K562 (cell line): Measurements from ENCODE around the gene CAMK1D. TPM values are rescaled to one million over a fixed set of nuclear protein-coding genes. Genes with fewer than 3 reads are reported as not detected.

Source experiments
- ATAC-seq: fragments of 200-7000 bp; cut with Tn5 transposase; 3 replicates; pipeline ENCODE4 v1.9.1; 2020; ENCODE audit warnings: moderate library complexity
- BruUV-seq: library from RNA; stranded (reverse); fragments of 400-500 nt; replicated peaks from 2 replicates; lab custom pipeline; 2021; lab: Mats Ljungman, UMichigan
- CTCF ChIA-PET: fragments of 300-600 bp; formaldehyde crosslinking; extraction: SDS; loops from one replicate; lab custom pipeline; 2021; ENCODE audit warnings: low intra/inter-chr PET ratio; lab: Yijun Ruan, JAX
- POLR2A ChIA-PET: fragments of 300-600, 350-650 bp; sonication (Branson Sonifier 250); formaldehyde crosslinking; extraction: SDS; loops from one replicate; lab custom pipeline; 2021; ENCODE audit warnings: antibody characterized with exemption, inconsistent platforms; lab: Yijun Ruan, JAX
- DNase-seq, 4 experiments: peaks; one replicate each; pipeline versions ENCODE4 v3.0.0 to v3.0.0-alpha.2; 2011 to 2018; ENCODE audit warnings: low spot score in 3 of 4, mixed read lengths in 3 of 4; ENCODE audit errors: extremely low read depth in 1 of 4
- FAIRE-seq: peaks from 2 replicates; lab custom pipeline; 2011; peaks lifted over from hg19 to GRCh38; lab: Jason Lieb, UNC
- H2AFZ ChIP-seq: 2 replicates; pipeline ENCODE4 v1.6.0; 2011; ENCODE audit warnings: low read depth, low read length, control low read depth, inconsistent platforms
- H3K27ac ChIP-seq: fragments of 200-600 bp; 3 replicates; pipeline ENCODE4 v1.8.0; 2011; ENCODE audit warnings: low read depth, mild to moderate bottlenecking, control low read depth, inconsistent platforms, low read length, moderate library complexity, mixed read lengths; ENCODE audit errors: extremely low read depth
- H3K27me3 ChIP-seq, 2 experiments: fragments of 300-600 bp in 1 of 2; 2 replicates in 1 of 2; 3 replicates in 1 of 2; pipeline versions ENCODE4 v1.6.0 to v1.8.0; 2011; ENCODE audit warnings: inconsistent platforms in 2 of 2, low read length in 2 of 2, mild to moderate bottlenecking in 1 of 2, mixed read lengths in 1 of 2, moderate library complexity in 1 of 2; ENCODE audit not compliant: control insufficient read depth in 2 of 2, insufficient read depth in 2 of 2
- H3K36me3 ChIP-seq: fragments of 300-600 bp; 3 replicates; pipeline ENCODE4 v1.8.0; 2011; ENCODE audit warnings: mild to moderate bottlenecking, low read length, inconsistent platforms; ENCODE audit not compliant: control insufficient read depth, insufficient read depth
- H3K4me1 ChIP-seq, 2 experiments: fragments of 200-600 bp in 1 of 2; replicated peaks in 1 of 2; 2 replicates in 1 of 2; 3 replicates in 1 of 2; pipeline versions ENCODE4 v1.5.1 to v1.8.0; 2011; ENCODE audit warnings: inconsistent platforms in 2 of 2, low read length in 2 of 2, mild to moderate bottlenecking in 1 of 2, mixed read lengths in 1 of 2, moderate library complexity in 1 of 2; ENCODE audit not compliant: control insufficient read depth in 2 of 2, insufficient read depth in 2 of 2
- H3K4me2 ChIP-seq: 2 replicates; pipeline ENCODE4 v1.6.1; 2011; ENCODE audit warnings: low read length, control low read depth, inconsistent platforms, mixed read lengths; ENCODE audit not compliant: insufficient read depth
- H3K4me3 ChIP-seq: fragments of 200-600 bp; sonication (generic), shearing (Covaris generic); 2 replicates; pipeline ENCODE4 v1.5.1; 2016; ENCODE audit warnings: control low read depth, inconsistent platforms
- H3K79me2 ChIP-seq: fragments of 200-600 bp; 3 replicates; pipeline ENCODE4 v1.8.0; 2011; ENCODE audit warnings: low read length, inconsistent platforms; ENCODE audit not compliant: control insufficient read depth, insufficient read depth
- H3K9ac ChIP-seq, 2 experiments: 2 replicates each; pipeline versions ENCODE4 v1.6.0 to v1.6.1; 2011; ENCODE audit warnings: low read depth in 2 of 2, low read length in 2 of 2, control low read depth in 1 of 2, inconsistent platforms in 1 of 2, mild to moderate bottlenecking in 1 of 2, mixed read lengths in 1 of 2; ENCODE audit not compliant: insufficient read depth in 1 of 2
- H3K9me1 ChIP-seq: one replicate; pipeline ENCODE4 v1.6.0; 2011; ENCODE audit warnings: inconsistent platforms, mild to moderate bottlenecking, low read length, moderate library complexity; ENCODE audit not compliant: control insufficient read depth, insufficient read depth
- H3K9me3 ChIP-seq: replicated peaks from 2 replicates; pipeline ENCODE4 v1.5.1; 2011; ENCODE audit warnings: low read depth, low read length, inconsistent platforms; ENCODE audit not compliant: control insufficient read depth, insufficient read depth
- H4K20me1 ChIP-seq: replicated peaks from 2 replicates; pipeline ENCODE4 v1.6.1; 2011; ENCODE audit warnings: low read length, inconsistent platforms, mixed read lengths; ENCODE audit not compliant: control insufficient read depth, insufficient read depth
- AFF1 ChIP-seq, 2 experiments: fragments of 450-650 bp; IDR thresholded peaks; 2 replicates each; pipeline ENCODE4 v1.6.1; 2018; ENCODE audit warnings: mild to moderate bottlenecking in 2 of 2, low read depth in 1 of 2; ENCODE audit not compliant: partially characterized antibody in 2 of 2
- EP400 ChIP-seq: fragments of 450-650 bp; IDR thresholded peaks from 2 replicates; pipeline ENCODE4 v1.6.1; 2017; ENCODE audit warnings: antibody characterized with exemption, mild to moderate bottlenecking, moderate library complexity
- FOXP4 ChIP-seq: sonication (generic); formaldehyde crosslinking; IDR thresholded peaks from 2 replicates; pipeline ENCODE4 v1.8.0; 2022; ENCODE audit warnings: mild to moderate bottlenecking, missing genetic modification reagents, borderline replicate concordance
- SRF ChIP-seq, 2 experiments: fragments of 250-450, 450-650 bp in 1 of 2; sonication (Bioruptor Pico) in 1 of 2; sonication (generic) in 1 of 2; formaldehyde crosslinking; IDR thresholded peaks; 2 replicates each; pipeline versions ENCODE4 v1.5.0 to v1.5.1; 2020 to 2022; ENCODE audit warnings: mild to moderate bottlenecking in 1 of 2, missing genetic modification reagents in 1 of 2
- TCF15 ChIP-seq: fragments of 250-450 bp; sonication (Bioruptor Pico); IDR thresholded peaks from 2 replicates; pipeline ENCODE4 v1.8.0; 2022; ENCODE audit warnings: moderate library complexity, mild to moderate bottlenecking, inconsistent platforms
- ZNF311 ChIP-seq: fragments of 250-450 bp; sonication (Bioruptor Pico); IDR thresholded peaks from 2 replicates; pipeline ENCODE4 v1.4.0; 2020; ENCODE audit warnings: mild to moderate bottlenecking, moderate library complexity
- ZNF507 ChIP-seq: conservative IDR thresholded peaks from 2 replicates; pipeline ENCODE4 v1.6.1; 2017; ENCODE audit warnings: missing genetic modification characterization, missing compliant biosample characterization
- ZNF780A ChIP-seq: fragments of 250-450 bp; sonication (Bioruptor Pico); IDR thresholded peaks from 2 replicates; pipeline ENCODE4 v1.5.0; 2021; ENCODE audit warnings: mild to moderate bottlenecking
- WGBS: fragments of 100-300 bp; shearing (Covaris generic); methylation state at CpG from one replicate; pipeline ENCODE4 v1.1.6; 2016; ENCODE audit warnings: low coverage, mixed read lengths; ENCODE audit not compliant: insufficient coverage; ENCODE audit errors: missing lambda C conversion rate; 5-methylcytosine and 5-hydroxymethylcytosine counted together
- in situ Hi-C: fragments of 300-500 bp; cut with MboI; formaldehyde crosslinking; loops from 4 replicates; pipeline ENCODE4 v1.15.0; 2018; ENCODE audit warnings: inconsistent platforms, mixed read lengths
- intact Hi-C: fragments of 100-400 bp; cut with micrococcal nuclease; formaldehyde crosslinking; loops from 2 replicates; pipeline ENCODE4 v1.14.2; 2022
- polyA plus RNA-seq, 8 experiments: library from polyadenylated mRNA; depleted of rRNA in 4 of 8; stranded (reverse) in 5 of 8; unstranded in 3 of 8; fragments of >200 nt; fragmentation: Nextera tagmentation in 2 of 8; fragmentation: Illumina TruSeq in 1 of 8; extraction: Ambion mirVana in 2 of 8; extraction: Trizol in 1 of 8; gene quantifications; 2 replicates each; pipeline versions ENCODE4 v1.2.1 to v1.2.3, GENCODE V29; 2011 to 2014; ENCODE audit warnings: inconsistent platforms in 1 of 8, missing spikeins in 1 of 8
- total RNA-seq, 7 experiments: library from RNA; depleted of rRNA in 6 of 7; stranded (reverse); fragments of >200 nt in 6 of 7; fragmentation: Illumina TruSeq in 2 of 7; extraction: Trizol in 2 of 7; gene quantifications; 2 replicates each; pipeline versions ENCODE4 v1.2.1 to v1.2.3, GENCODE V29; 2011 to 2021; ENCODE audit warnings: low replicate concordance in 1 of 7

The CAMK1D gene
- total and polyA plus RNA-seq, 9 of the 15 experiments (the other 6 are each of a cell fraction or from before 2014, with no cell fraction given), result 0.12 to 0.24 (median 0.20) TPM; not detected in 5

- no peak for TF ChIP-seq AFF1 (IDR thresholded peaks at IDR 0.05; ENCODE audit: low read depth in 1 of 2, partially characterized antibody in 2 of 2)
- no peak for TF ChIP-seq ZNF780A (CRISPR knock-in tag)
- TF ChIP-seq ZNF311 (CRISPR knock-in tag), result no peak
Measured at GRCh38 chr10:12873172-12873571, 523.8 kb downstream of the CAMK1D start (continued).

GRCh38 chr10:12874501-12874900 is 525.2 kb downstream of the CAMK1D start:
- H3K79me2 ChIP-seq, result no peaks in the 10 kb centered on the region
- ATAC-seq (no peak), FAIRE-seq (no peak), DNase-seq (no peak)
- H4K20me1 ChIP-seq, result no peaks in the 10 kb centered on the region
- H2AFZ ChIP-seq, result no peak overlapping the region
- WGBS, result 3% methylated on average over 6 of the region's 6 CpGs
- ChIA-PET POLR2A (no interaction called here), CTCF (no interaction called here)
- no peak overlapping the region for H3K27ac ChIP-seq
- peaks cover 0 to 20% of the 10 kb centered on the region in 2 experiments; a peak in 2 of 5 replicates for H3K27me3 ChIP-seq
- no peaks in the 10 kb centered on the region; a peak in 1 of 5 replicates for H3K4me1 ChIP-seq
- intact Hi-C loops (no loop called here), in situ Hi-C loops (no loop called here)
- no peak overlapping the region for H3K4me2 ChIP-seq
- no peak overlapping the region for H3K9ac ChIP-seq
- no peak for TF ChIP-seq EP400
- no peak for TF ChIP-seq ZNF507
- no peak for TF ChIP-seq FOXP4
- no peak for TF ChIP-seq TCF15 (CRISPR knock-in tag)
- no peak for TF ChIP-seq SRF (CRISPR knock-in tag; IDR thresholded peaks at IDR 0.05)
- no peaks in the 10 kb centered on the region for H3K36me3 ChIP-seq
- H3K9me1 ChIP-seq, result no peaks in the 10 kb centered on the region
- H3K9me3 ChIP-seq, result no peaks in the 10 kb centered on the region
- no peak overlapping the region for H3K4me3 ChIP-seq
- BruUV-seq, result no TSS peak
